ENCODE results near the gene ZNF823. TPM values are rescaled to one million over a fixed set of nuclear protein-coding genes. Genes with fewer than 3 reads are reported as not detected.
A peak's percentile ranks its signal among the peaks of the same experiment; 100 is the strongest.

Gene ZNF823
- total and polyA plus RNA-seq, 2 donors (not counting 3 experiments of a cell fraction or from before 2014, with no cell fraction given) = 1.4 to 4.4 TPM

GRCh38 chr19:11766597-11767591, 28.1 kb upstream of the ZNF823 start, which contains the start of gene ZNF441:
Gene ZNF441 (plus strand): TSS chr19:11767000. CDS start chr19:11767194, 194 bp downstream.
- DNase-seq (ENCODE audit: low read depth, low spot score) (peak; percentile 95), FAIRE-seq (peak; percentile 96)
- H2AFZ ChIP-seq (ENCODE audit: low read depth, low read length) = peak within 1 kb of the TSS; percentile 97
- ChIA-PET CTCF (interaction anchor here (1.0 to 1.7 kb wide), 6 partner anchors 25 to 94 kb away, joined by 3 to 13 read pairs (median 3); partner anchors contain the start of gene ZNF491), POLR2A (no interaction called here)
- no peaks in the 10 kb centered on the region for H3K9me1 ChIP-seq (replicated peaks; ENCODE audit: control insufficient read depth, extremely low read depth, insufficient read depth, low read length)
- BruUV-seq (replicated peaks) = no TSS peak
- H3K4me2 ChIP-seq (ENCODE audit: insufficient read depth, low read length) = peak within 1 kb of the TSS; percentile 73
- TF ChIP-seq POLR2A (IDR thresholded peaks at IDR 0.05; ENCODE audit: low read depth, low read length) = peak; percentile 69
- no peak for TF ChIP-seq FOS (IDR thresholded peaks at IDR 0.05; ENCODE audit: borderline replicate concordance, insufficient read depth, low read length)
- TF ChIP-seq POLR2AphosphoS5 (IDR thresholded peaks at IDR 0.05; ENCODE audit: insufficient read depth, low read depth, low read length) = peak; percentile 62
- TF ChIP-seq MYC (IDR thresholded peaks at IDR 0.05; ENCODE audit: low read depth, low read length) = no peak
- no peak for TF ChIP-seq MAX (IDR thresholded peaks at IDR 0.05; ENCODE audit: insufficient read depth, insufficient read length)
- no peak for TF ChIP-seq GATA2 (IDR thresholded peaks at IDR 0.05; ENCODE audit: insufficient read depth, insufficient read length, low read depth, low read length)
- TF ChIP-seq JUN (IDR thresholded peaks at IDR 0.05; ENCODE audit: borderline replicate concordance, insufficient read depth, insufficient read length, low read depth) = no peak
- no peak for TF ChIP-seq EZH2 (IDR thresholded peaks at IDR 0.05; ENCODE audit: borderline replicate concordance, low read depth, low read length, severe bottlenecking)
- TF ChIP-seq CTCF (IDR thresholded peaks at IDR 0.05; ENCODE audit: extremely low read depth in 1 of 2, insufficient read depth in 1 of 2, low read depth in 1 of 2, low read length in 2 of 2) = no peak
- peaks cover 6% of the 10 kb centered on the region for H3K4me1 ChIP-seq (ENCODE audit: control insufficient read depth, extremely low read depth, insufficient read depth, low read length)
- no peaks in the 10 kb centered on the region for H3K9me3 ChIP-seq (replicated peaks; ENCODE audit: control insufficient read depth, insufficient read depth, low read length)
- peak within 1 kb of the TSS; percentile 71 for H3K9ac ChIP-seq (replicated peaks; ENCODE audit: extremely low read depth, insufficient read depth, low read length)
- H3K79me2 ChIP-seq (ENCODE audit: control insufficient read depth, insufficient read depth, low read length) = no peaks in the 10 kb centered on the region
- no peaks in the 10 kb centered on the region for H3K36me3 ChIP-seq (ENCODE audit: control insufficient read depth in 2 of 2, extremely low read depth in 1 of 2, insufficient read depth in 2 of 2, low read length in 2 of 2)
- no peaks in the 10 kb centered on the region for H4K20me1 ChIP-seq (replicated peaks; ENCODE audit: control insufficient read depth, extremely low read depth, insufficient read depth, low read length)
- dilution Hi-C loops (cut with MboI; ENCODE audit: extremely low pct_ligation_motif_present, low sequenced_read_pairs) (no loop called here), intact Hi-C loops (cut with micrococcal nuclease) (loop anchor here (1.0 to 2.0 kb wide), 3 partner anchors 28 to 158 kb away; partner anchors contain the start of gene ZNF700)
- peak within 1 kb of the TSS; percentile 46 to 88 (median 71) for H3K4me3 ChIP-seq (replicated peaks in 1 of 3; ENCODE audit: insufficient read depth in 1 of 3, low read depth in 1 of 3, low read length in 3 of 3)
- H3K27ac ChIP-seq (ENCODE audit: insufficient read depth, low read depth, low read length) = peak within 1 kb of the TSS; percentile 65
- no peaks in the 10 kb centered on the region for H3K27me3 ChIP-seq (ENCODE audit: control insufficient read depth in 2 of 2, insufficient read depth in 2 of 2, low read length in 2 of 2)

Measured in endothelial cell of umbilical vein (primary cell).